HEK293 (cell line): ENCODE results near the gene PHF12.

ENCODE experiments used
- CTCF ChIP-seq: fragments of 450-650 bp; formaldehyde crosslinking; IDR thresholded peaks from 2 replicates; pipeline ENCODE4 v1.5.1; 2016; ENCODE audit warnings: missing biosample characterization, missing genetic modification characterization
- REST ChIP-seq: fragments of 450-650 bp; formaldehyde crosslinking; IDR thresholded peaks from 2 replicates; pipeline ENCODE4 v1.5.1; 2016; ENCODE audit warnings: missing biosample characterization, missing genetic modification characterization
- ZBTB8A ChIP-seq: fragments of 450-650 bp; formaldehyde crosslinking; IDR thresholded peaks from 2 replicates; pipeline ENCODE4 v1.5.1; 2016; ENCODE audit warnings: missing biosample characterization, missing genetic modification characterization

GRCh38 chr17:28897769-28898526 lies 53.4 kb downstream of the PHF12 start:
- TF ChIP-seq REST (tag by site-specific recombination) (no peak), CTCF (tag by site-specific recombination) (no peak), ZBTB8A (tag by site-specific recombination) (no peak)
